ENCODE data around the gene RPS21. TPM values are rescaled to one million over a fixed set of nuclear protein-coding genes. Genes with fewer than 3 reads are reported as not detected.

RPS21 gene
- total and polyA plus RNA-seq, 2 of the 13 experiments (the other 11 are each of a cell fraction or from before 2014, with no cell fraction given) = 2,647 to 11,063 TPM

DNA sequence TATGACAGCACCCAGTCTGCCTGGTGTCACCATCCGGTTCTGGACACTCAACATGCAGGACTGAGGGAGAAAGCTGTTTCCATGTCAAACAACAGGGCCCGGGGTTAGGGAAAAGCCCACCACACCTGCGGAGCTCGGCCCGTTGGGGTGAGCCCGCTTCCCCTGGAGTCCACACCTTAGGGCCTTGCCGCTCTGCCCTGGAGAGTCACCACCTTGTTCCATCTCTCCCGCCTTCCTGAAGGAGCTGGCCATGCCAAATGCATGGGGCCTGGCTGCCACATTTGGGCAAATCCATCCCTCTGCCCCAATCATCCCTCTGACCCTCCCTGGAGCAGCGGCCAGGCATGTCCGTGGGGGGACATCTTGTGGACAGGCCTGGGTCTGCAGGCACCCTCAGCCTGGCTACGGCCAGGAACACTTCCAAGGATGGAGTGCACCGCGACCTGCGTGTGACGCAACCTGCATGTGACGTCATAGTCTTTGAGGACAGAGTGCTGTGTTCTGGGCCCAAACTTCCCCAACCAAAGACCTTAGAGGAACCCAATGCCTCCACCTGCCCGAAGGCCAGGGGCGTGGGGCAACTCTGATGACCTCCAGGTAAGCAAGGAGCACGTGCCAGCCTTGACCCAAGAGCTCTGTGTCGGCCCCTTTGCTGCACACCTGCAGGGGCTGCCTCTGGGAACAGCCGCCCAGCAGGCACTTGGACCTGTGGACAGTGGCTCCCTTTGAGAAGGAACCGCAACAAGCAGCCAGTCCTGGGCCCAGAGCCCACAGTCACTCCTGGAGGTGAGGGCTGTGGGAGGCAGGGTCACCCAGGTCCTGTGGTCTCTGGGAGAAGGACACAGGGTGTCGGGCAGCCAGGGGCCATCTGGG, 18.4 kb downstream of the RPS21 start (continued):
- TF ChIP-seq, protein P1, sequence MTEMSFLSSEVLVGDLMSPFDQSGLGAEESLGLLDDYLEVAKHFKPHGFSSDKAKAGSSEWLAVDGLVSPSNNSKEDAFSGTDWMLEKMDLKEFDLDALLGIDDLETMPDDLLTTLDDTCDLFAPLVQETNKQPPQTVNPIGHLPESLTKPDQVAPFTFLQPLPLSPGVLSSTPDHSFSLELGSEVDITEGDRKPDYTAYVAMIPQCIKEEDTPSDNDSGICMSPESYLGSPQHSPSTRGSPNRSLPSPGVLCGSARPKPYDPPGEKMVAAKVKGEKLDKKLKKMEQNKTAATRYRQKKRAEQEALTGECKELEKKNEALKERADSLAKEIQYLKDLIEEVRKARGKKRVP (CRISPR knock-in tag; IDR thresholded peaks at IDR 0.05) = no peak
- no peak for TF ChIP-seq HMG20A (CRISPR knock-in tag; IDR thresholded peaks at IDR 0.05; ENCODE audit: borderline replicate concordance)
- no peak for TF ChIP-seq ZFP82 (CRISPR knock-in tag; IDR thresholded peaks at IDR 0.05; ENCODE audit: borderline replicate concordance)
- no peak for TF ChIP-seq HNRNPUL1 (IDR thresholded peaks at IDR 0.05; ENCODE audit: low read depth, low read length)
- TF ChIP-seq, protein P2, sequence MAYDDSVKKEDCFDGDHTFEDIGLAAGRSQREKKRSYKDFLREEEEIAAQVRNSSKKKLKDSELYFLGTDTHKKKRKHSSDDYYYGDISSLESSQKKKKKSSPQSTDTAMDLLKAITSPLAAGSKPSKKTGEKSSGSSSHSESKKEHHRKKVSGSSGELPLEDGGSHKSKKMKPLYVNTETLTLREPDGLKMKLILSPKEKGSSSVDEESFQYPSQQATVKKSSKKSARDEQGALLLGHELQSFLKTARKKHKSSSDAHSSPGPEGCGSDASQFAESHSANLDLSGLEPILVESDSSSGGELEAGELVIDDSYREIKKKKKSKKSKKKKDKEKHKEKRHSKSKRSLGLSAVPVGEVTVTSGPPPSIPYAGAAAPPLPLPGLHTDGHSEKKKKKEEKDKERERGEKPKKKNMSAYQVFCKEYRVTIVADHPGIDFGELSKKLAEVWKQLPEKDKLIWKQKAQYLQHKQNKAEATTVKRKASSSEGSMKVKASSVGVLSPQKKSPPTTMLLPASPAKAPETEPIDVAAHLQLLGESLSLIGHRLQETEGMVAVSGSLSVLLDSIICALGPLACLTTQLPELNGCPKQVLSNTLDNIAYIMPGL (CRISPR knock-in tag; IDR thresholded peaks at IDR 0.05; ENCODE audit: borderline replicate concordance in 1 of 2, low read depth in 1 of 2) = peak; percentile 72 to 75; a peak in 3 of 4 replicates
- TF ChIP-seq NCOA1 (CRISPR knock-in tag; IDR thresholded peaks at IDR 0.05) = no peak
- TF ChIP-seq TMF1 (CRISPR knock-in tag; IDR thresholded peaks at IDR 0.05; ENCODE audit: low read depth) = no peak
- no peak; the same call in 1 of the 2 replicates for TF ChIP-seq ZMYM3 (CRISPR knock-in tag; IDR thresholded peaks at IDR 0.05)
- TF ChIP-seq, protein P3, sequence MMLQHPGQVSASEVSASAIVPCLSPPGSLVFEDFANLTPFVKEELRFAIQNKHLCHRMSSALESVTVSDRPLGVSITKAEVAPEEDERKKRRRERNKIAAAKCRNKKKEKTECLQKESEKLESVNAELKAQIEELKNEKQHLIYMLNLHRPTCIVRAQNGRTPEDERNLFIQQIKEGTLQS (CRISPR knock-in tag; IDR thresholded peaks at IDR 0.05) = peak; percentile 85
- TF ChIP-seq, protein P4, sequence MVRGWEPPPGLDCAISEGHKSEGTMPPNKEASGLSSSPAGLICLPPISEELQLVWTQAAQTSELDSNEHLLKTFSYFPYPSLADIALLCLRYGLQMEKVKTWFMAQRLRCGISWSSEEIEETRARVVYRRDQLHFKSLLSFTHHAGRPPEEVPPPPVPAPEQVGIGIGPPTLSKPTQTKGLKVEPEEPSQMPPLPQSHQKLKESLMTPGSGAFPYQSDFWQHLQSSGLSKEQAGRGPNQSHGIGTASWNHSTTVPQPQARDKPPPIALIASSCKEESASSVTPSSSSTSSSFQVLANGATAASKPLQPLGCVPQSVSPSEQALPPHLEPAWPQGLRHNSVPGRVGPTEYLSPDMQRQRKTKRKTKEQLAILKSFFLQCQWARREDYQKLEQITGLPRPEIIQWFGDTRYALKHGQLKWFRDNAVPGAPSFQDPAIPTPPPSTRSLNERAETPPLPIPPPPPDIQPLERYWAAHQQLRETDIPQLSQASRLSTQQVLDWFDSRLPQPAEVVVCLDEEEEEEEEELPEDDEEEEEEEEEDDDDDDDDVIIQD (CRISPR knock-in tag; IDR thresholded peaks at IDR 0.05; ENCODE audit: low read depth) = no peak
- TF ChIP-seq HOXD1 (CRISPR knock-in tag; IDR thresholded peaks at IDR 0.05) = no peak
- no peak for TF ChIP-seq ZNF713 (CRISPR knock-in tag; IDR thresholded peaks at IDR 0.05)
- TF ChIP-seq, protein P5, sequence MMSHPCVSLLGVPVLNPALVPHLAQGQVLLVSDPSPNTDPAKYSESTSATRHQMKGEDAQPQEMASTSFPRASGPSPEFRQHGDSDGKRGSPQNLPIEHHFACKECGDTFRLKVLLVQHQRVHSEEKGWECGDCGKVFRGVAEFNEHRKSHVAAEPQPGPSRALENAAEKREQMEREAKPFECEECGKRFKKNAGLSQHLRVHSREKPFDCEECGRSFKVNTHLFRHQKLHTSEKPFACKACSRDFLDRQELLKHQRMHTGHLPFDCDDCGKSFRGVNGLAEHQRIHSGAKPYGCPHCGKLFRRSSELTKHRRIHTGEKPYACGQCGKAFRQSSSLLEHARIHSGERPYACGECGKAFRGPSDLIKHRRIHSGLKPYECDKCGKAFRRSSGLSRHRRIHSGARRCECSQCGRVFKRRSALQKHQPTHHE (CRISPR knock-in tag; IDR thresholded peaks at IDR 0.05; ENCODE audit: borderline replicate concordance) = peak; percentile 74; the same call in 1 of the 2 replicates
- TF ChIP-seq ASH2L (IDR thresholded peaks at IDR 0.05; ENCODE audit: insufficient read length, low read depth, low read length) = no peak
- no peak for TF ChIP-seq THAP7 (CRISPR knock-in tag; IDR thresholded peaks at IDR 0.05)
- TF ChIP-seq ZNF234 (CRISPR knock-in tag; conservative IDR thresholded peaks at IDR 0.05) = no peak
- 0 out of 2 replicates have a peak, but pooled peaks have one; percentile 85 for TF ChIP-seq TBP (CRISPR knock-in tag; IDR thresholded peaks at IDR 0.05)
- no peak for TF ChIP-seq ARID2 (CRISPR knock-in tag; IDR thresholded peaks at IDR 0.05; ENCODE audit: borderline replicate concordance)
- no peak for TF ChIP-seq GTF2F1 (IDR thresholded peaks at IDR 0.05; ENCODE audit: low read length)
- TF ChIP-seq RXRA (CRISPR knock-in tag; IDR thresholded peaks at IDR 0.05) = peak; percentile 84
- no peak for TF ChIP-seq JDP2 (CRISPR knock-in tag; IDR thresholded peaks at IDR 0.05; ENCODE audit: borderline replicate concordance)

All from HepG2 (cell line).